Activated CD4-positive, CD25-positive, alpha-beta regulatory T cell treated with anti-CD3 and anti-CD28 coated beads, Interleukin-2, amount 50 U/mL, for 16 hours (primary cell): ENCODE measurements around the gene TICAM1.
A peak's percentile ranks its signal among the peaks of the same experiment; 100 is the strongest.
"Not testable (repeated sequence)": the region's sequence is repeated elsewhere in the genome, so short reads cannot be mapped to it uniquely, and the experiment has no call there.

ENCODE experiments used
- DNase-seq: peaks from one replicate; pipeline ENCODE4 v3.0.0-alpha.2; 2020; ENCODE audit warnings: low read depth, low spot score

TICAM1 gene

DNA sequence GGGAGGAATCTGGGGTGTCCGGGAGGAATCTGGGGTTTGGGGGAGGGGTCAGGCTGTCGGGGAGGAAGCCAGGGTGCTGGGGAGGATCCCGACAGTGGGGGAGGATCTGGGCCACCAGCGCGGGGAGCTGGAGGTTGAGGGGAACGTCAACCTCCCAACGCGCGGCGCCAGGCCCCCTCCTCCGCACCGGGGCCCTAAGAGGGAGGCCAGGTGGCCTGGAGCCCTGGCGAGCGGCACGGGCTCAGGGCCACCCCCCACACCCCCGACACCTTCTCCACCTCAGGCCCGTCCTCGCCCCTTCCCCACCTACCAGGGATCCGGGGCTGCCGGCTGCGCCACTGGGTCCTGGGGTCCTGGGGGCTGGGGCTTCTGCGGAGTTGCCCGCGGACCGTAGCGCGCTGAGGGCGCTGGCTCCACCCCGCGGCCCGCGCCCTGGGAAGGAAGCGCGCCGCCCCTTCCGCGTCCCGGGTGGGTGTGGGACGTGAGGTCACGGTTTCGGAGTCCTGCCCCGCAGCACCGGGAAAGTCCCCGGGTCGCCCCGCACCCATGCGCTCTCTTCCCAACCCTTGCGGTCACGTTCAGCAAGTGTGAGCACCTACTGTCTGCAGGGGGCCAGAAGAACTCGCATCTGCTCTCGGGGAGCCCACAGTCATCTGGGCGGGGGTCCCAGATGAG is at the start of gene TICAM1:
Gene TICAM1 (minus strand): TSS at position 409 of the 675 bp plus-strand sequence. CDS start 13,335 bp downstream, outside the sequence.
- peak; percentile 57 for DNase-seq

DNA sequence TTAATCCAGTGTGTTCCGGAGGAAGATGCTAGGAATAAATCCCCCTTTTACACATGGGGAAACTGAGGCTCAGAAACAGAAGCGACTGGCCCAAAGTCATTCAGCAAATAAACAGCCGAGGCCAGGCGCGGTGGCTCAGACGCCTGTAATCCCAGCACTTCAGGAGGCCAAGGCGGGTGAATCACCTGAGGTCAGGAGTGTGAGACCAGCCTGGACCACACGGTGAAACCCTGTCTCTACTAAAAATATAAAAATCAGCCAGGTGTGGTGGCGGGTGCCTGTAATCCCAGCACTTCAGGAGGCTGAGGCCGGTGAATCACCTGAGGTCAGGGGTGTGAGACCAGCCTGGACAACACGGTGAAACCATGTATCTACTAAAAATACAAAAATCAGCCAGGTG is 47.5 kb upstream of the TICAM1 start:
- no peak for DNase-seq

DNA sequence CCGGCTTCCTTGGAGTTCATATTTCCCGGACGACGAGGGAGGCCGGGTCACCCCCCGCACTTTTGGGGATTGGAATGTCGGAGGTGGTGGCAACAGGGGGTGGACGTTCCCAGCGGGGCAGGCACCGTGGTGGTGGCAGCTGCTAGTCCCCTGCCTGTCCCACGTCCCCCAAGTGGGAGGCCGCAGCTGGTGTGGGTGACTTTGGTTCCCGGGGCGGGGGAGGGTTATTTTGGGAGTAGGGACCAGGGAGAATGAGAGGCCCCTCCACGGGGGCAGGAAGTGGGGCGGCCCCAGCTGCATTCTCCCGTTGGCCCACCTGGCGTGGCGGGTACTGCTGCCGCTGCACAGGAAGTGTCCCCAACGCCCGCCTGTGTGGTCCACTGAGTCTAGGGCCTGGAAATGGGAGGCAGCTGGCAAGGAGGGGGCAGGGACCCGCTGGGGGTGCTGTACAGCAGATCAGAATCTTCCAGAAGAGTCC is 47.0 kb upstream of the TICAM1 start:
- no peak for DNase-seq

DNA sequence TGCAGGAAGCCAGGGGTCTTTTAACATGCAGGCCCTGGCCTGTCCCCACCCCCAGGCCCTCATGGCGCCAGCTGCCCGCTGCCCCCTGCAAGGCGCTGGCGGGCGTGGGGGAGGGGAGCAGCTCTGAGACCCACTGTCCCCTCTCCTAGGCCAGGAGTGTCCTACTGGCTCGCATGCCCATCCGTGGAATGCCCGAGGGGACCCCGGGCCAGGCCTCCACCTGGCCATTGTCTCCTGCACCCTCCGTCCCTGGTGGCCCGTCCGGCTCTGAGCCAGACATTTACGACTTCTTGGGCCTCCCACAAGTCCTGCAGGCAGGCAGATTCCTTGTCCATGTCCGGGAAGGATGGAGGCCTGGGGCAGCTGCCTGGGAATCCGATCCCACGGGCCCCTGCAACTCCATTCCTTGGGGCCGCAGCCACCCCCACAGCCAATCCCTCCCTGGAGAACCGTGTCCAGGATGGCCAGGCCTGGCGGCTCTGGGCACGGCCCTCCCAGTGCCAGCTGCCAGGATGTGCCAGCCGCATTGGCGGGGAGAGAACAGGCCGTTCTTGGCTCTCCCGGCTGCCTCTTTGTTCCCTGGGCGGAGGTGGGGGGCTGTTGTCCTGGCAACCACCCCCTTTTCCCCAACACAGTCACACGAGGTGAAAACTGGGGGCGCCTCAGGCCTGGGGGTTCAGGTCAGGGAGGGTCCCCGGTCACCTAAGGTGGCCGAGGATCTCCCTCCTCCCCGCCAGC is 46.4 kb upstream of the TICAM1 start:
- DNase-seq, result no peak

DNA sequence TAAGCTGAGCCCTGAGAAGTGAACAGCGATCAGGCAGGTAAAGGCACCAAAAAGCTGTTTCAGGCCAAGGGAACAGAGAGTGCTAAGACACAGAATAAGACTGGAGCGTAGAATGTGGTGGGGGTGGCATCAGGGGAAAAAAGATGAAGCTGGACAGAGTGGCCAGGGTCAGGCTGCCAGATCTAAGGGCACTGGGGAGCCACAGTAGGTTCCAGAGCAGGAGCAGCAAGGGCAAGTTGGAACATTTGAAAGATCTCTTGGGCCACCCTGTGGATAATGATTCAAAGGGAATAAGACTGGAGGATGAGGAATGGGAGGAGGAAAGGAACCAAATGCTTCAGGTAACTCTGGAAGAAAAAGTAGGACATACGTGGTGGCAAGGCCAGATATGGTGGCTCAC is 42.4 kb upstream of the TICAM1 start:
- no peak for DNase-seq

DNA sequence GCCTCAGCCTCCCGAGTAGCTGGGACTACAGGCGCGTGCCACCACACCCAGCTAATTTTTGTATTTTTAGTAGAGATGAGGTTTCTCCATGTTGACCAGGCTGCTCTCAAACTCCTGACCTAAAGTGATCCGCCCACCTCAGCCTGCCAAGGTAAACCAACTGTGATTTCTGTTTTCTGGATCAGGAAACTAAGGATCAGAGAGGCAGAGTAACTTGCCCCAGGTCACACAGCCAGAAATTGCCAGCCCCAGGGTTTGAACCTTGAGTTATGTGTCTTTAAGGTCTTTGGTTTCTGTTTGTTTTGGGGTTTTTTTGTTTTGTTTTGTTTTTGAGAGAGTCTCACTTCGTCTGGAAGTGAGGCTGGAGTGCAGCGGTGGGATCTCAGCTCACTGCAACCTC is 40.2 kb upstream of the TICAM1 start:
- no peak for DNase-seq

DNA sequence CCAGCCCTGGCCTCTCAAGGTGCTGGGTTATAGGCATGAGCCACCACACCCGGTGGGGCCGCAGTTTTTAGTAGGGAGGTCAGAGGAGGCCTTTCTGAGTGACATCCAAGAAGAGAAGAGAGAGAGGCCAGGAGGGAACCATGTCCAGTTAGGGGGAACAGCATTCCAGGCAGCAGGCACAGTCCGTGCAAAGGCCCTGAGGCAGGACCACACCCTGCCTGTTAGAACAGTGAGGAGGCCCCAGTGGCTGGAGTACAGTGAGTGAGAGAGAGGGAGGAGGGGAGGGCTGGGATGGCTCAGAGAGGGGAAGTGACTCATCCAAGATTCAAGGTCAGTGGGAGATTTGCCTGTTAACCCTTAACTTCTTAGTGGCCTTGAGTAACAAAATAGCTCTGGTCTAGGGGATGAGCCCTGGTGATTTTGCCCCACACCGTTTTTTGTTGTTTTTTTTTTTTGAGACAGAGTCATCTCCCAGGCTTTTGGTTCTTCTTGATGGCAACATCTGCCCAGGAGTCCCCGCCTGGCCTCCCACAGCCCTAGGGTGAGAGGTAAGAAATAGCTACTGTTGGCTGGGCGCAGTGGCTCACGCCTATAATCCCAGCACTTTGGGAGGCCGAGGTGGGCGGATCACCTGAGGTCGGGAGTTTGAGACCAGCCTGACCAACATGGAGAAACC is 38.7 kb upstream of the TICAM1 start:
- DNase-seq, result no peak

DNA sequence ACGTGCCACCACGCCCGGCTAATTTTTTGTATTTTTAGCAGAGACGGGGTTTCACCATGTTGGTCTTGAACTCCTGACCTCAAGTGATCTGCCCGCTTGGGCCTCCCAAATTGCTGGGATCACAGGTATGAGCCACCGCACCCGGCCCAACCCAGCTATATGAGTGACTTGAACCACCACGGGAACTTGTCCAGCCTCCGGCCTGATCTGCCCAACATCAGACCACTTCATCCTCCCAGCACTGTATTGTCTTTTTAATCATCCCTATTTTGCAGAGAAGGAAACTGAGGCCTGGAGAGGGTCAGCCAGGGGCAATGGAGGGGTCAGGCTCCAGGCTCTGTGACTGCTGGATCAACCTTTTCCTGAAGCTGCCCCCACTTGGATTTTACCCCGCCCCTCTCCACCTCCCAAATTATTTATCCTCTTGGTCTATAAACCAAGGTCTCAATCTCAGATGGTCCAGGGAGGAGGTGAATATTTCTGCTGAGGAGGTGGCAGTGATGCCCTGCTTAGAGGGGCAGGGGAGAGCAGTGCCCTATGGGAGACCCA is 36.8 kb upstream of the TICAM1 start:
- no peak for DNase-seq

DNA sequence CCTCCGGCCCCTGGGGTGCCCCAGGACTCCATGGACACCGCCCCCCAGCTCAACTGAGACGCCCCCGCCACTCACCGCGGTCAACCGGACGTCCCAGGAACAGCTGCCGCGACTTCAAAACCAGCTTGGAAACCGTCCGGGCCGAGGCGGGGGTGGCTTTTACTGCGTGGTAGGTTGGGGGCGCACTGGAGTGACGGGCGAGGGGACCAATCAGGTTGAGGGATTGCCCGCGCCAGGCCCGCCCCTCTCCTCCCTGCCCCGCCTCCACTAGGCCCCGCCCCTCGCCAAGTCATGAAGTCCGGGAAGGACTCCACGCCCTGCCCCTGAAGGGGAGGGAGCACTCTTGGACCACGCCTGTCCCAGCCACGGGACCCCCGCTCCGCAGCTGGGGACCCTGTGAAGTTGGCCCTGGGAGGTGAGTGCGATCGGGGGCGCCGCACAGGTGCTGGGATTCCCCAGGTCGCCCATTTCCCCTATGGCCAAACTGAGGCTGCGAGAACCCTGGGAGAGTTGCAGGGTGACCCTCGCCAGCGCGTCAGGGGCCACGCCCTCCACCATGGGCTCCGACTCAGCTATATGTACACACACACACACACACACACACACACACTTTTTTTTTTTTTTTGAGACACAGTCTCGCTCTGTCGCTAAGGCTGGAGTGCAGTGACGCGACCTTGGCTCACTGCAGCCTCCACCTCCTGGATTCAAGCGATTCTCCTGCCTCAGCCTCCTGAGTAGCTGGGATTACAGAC is 36.2 kb upstream of the TICAM1 start, which contains the start of gene PLIN3:
Gene PLIN3 (minus strand): TSS at position 134 of the 752 bp plus-strand sequence. CDS start 6,273 bp downstream, outside the sequence.
- peak; percentile 73 for DNase-seq

DNA sequence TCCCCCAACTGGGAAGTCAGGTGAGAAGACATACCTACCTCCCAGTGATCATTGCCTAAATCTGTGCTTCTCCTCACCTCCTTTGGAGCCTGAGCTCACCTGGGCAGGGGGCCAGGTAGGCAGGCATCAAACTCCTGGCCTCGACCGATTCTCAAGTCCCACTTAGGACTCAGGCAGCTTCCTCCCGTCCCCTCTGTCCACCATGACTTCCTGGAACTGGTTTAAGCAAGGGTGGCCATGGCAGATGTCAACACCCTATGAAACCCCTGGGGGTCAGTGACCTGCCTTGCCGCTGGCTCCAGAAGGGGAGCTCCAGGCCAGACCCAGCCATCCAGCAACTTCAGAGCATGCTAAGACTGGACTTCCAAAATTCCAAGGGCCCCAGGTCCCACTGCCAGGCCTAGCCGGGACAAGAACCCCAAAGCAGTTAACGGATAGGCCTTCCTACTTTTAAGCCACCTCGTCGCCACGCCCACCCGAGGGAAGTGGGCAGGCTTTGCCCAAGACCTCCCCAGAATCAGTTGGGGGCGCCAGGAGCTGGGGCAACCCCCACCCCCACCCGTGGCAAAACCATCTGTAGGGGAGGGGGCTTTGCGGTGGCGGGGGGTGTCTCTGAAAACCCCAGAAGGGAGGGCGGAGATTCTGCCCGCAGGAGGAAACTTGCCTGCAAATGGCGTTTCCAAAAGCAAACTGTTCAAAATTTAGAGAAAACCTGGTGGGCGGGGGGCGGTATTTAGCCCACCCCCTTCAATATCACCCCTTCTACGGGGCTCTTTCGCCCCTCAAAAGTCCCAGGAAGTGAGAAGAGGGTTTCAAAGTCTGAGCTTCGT is 35.3 kb upstream of the TICAM1 start:
- peak; percentile 10 for DNase-seq

DNA sequence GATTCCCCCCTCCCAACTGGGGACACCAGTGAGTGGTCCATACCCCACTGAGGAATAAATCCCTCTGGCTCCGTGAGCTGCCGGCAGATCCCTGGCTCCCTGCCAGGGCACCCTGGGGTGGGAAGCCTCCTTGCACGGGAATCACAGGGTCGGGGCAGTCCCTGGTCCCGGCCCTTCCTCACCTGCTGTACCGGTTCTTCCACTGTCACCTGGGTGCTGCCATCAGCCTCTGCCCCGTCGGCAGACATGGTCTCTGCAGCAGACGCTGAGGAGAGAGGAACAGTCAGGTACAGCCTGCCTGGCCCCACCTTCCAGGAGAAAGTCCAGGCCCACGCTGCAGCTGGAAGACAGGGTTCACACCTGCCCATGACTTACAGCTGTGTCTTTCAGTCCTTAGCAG is 29.6 kb upstream of the TICAM1 start:
- DNase-seq, result no peak

DNA sequence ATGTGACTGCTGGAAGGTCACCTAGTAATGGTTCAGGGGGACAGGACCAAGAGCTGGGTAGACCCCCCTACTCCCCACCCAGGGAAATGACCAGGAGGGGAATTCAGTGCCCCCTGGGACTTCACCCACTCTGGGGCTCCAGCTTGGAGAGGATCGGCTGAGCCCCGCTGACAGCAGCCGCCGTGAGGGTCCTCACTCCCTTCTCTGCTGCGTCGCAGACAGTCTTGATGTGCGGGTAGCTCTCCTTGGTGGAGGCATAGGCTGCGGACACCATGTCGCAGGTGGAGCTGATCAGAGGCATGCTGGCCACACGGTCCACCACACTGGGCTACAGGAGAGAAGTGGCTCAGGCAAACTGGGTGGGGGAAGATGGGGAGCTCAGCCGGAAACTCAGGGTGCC is 28.2 kb upstream of the TICAM1 start:
- no peak for DNase-seq

DNA sequence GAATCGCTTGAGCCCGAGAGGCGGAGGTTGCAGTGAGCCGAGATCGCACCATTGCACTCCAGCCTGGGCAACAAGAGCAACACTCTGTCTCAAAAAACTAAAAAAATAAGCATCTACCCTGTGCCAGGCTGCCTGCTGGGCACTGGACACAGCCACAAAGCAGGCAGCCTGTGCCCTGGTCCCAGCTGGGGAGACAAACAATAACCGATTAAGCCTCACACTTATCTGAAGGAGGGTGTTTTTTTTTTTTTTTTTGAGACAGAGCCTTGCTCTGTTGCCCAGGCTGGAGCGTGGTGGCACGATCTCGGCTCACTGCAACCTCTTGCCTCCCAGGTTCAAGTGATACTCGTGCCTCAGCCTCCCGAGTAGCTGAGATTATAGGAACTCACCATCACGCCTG is 25.0 kb upstream of the TICAM1 start:
- DNase-seq, result not testable (repeated sequence)

DNA sequence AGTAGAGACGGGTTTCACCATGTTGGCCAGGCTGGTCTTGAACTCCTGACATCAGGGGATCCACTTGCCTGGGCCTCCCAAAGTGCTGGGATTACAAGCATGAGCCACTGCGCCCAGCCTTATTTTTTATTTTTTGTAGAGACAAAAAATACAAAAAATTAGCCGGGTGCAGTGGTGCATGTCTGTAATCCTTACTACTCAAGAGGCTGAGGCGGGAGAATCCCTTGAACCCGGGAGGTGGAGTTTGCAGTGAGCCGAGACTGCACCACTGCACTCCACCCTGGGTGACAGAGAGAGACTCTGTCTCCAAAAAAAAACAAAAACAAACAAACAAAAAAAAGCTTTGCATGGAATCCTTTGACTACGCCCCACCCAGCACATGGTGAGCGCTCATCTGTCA is 22.0 kb upstream of the TICAM1 start:
- DNase-seq, result not testable (repeated sequence)

DNA sequence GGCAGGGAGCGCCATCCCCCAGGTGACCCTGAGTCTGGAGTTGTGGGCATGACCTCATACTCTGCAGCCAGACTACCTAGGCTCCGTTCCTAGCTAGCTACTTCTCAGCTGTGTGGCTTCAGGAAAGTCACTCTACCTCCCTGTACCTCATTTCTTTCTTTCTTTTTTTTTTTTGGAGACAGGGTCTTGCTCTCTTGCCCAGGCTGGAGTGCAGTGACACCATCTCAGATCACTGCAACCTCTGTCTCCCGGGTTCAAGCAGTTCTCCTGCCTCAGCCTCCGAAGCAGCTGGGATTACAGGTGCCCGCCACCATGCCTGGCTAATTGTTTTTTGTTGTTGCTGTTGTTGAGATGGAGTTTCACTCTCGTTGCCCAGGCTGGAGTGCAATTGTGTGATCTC is 21.0 kb upstream of the TICAM1 start:
- DNase-seq, result no peak

DNA sequence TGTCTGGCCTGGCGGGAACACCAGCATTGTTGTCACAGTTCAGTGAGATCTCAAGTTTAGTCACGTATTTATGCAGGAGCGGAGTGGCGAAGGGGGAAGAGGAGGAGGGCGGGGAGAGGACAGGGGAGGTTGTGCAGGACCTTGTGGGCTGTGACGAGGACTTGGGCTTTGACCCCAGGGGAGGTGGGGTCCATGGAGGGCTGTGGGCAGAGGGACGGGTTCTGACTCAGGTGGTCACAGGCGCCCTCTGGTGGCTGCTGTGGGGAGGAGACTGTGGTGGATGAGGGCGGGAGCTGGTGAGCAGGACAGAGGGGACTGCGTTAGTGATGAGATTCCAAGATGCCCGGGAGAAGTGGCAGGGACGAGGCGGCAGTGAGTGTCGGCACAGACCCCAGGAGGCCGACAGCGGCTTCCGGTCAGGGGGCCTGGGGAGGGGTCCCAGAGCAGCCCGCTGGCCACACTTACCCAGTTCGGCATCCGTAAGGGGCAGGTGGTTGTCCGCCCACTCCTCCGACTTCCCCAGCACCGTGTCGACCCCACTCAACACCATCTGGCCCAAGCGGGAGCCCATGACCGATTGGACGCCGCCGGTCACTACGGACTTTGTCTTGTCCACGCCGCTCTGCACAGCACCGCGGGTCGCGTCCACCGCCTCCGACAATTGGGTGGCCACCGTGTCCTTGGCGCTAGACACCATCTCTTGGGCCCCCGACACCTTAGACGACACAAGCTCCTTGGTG is 20.2 kb upstream of the TICAM1 start:
- DNase-seq, result peak; percentile 61

DNA sequence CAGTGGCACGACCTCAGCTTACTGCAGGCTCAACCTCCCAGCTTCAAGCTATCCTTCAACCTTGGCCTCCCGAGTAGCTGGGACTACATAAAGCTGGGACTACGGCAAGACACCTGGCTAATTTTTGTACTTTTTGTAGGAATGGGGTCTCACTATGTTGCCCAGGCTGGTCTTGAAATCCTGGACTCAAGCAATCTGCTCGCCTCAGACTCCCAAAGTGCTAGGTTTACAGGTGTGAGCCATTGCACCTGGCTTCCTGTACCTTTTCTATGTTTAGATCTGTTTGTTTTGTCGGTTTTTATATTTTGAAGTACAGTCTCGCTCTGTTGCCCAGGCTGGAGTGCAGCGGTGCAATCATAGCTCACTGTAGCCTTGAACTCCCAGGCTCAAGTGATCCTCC is 17.5 kb upstream of the TICAM1 start:
- DNase-seq, result no peak

DNA sequence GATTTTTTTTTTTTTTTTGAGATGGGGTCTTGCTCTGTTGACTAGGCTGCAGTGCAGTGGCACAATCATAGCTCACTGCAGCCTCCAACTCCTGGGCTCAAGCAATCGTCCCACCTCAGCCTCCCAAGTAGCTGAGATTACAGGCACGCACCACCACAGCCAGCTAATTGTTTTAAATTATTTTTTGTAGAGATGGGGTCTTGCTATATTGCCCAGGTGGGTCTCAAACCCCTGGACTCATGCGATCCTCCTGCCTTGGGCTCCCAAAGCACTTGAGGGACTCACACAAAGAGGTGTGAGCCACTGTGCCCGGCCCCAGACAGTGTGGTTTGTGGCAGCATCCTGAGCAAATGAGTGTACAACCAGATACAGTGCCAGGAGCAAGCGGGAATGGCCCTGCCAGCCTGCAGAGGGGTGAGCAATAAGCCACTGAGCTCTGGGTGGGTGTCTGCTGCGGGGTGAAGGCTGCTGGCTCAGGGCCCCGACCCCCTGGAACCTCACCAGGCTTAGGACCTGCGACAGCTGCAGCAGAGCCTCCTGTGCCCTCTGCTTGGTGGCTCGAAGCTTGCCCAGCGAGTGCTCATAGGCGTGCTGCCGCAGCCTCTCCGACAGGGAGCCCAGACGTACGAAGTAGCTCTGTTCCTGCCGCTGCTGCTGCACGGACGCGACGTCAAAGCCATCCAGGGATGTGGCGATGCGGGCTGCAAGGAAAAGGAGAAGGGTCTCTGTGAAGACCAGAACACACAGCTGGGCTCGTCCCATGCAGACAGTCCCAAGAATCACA is 15.9 kb upstream of the TICAM1 start:
- no peak for DNase-seq

DNA sequence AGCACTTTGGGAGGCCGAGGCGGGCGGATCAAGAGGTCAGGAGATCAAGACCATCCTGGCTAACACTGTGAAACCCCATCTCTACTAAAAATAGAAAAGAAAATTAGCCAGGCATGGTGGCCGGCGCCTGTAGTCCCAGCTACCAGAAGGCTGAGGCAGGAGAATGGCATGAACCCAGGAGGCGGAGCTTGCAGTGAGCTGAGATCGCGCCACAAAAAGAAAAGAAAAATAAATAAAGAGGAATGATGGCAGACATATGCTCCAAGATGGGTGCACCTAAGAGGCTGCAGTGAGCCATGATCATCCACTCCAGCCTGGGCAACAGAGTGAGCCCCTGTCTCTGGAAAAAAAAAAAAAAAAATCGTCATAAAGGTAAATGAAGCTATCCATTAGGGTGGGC is 14.5 kb upstream of the TICAM1 start:
- DNase-seq, result not testable (repeated sequence)
